ENCODE measurements around the gene ADTRP. TPM values are rescaled to one million over a fixed set of nuclear protein-coding genes. Genes with fewer than 3 reads are reported as not detected.

ADTRP gene
- total and polyA plus RNA-seq, 8 donors: 0.65 to 11.4 (median 1.4) TPM

DNA sequence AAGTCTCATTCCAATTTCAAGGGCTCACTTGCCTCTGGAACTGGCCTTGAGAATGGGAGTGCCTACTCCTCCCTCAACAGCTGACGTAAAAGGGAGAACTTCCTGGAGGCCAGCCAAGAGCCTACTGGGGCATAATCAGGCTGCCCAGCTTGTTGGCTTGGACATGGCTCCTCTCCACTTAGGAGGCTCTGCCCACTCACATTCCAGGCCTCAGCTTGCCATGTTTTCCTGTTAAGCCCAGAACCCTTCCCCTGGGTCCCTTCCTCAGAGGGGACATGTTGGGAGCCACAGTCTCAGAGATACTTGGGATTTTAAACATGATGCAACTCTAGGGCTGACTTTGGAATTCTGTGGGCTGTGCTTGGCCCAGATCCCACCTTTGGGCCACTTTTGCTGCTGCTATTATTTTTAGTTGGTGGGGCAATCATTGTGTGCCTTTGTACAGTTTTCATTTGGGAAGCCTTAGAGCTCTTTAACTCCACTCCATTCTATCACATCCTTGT is 31.5 kb upstream of the ADTRP start:
- DNase-seq: peak in 2 of 4 donors; percentile 73 to 86
- intact Hi-C loops (cut with DNase I): no loop called here
- Histone ChIP-seq H3K27me3 (no peaks in the 10 kb centered on the region), H3K36me3 (no peaks in the 10 kb centered on the region), H3K4me1 (peaks cover 0 to 15% of the 10 kb centered on the region in 2 donors), H3K9me3 (no peaks in the 10 kb centered on the region), H3K4me3 (no peak overlapping the region), H3K27ac (peak overlapping the region; percentile 62 to 78)
- peak; percentile 85 for ATAC-seq
- TF ChIP-seq, protein P1, sequence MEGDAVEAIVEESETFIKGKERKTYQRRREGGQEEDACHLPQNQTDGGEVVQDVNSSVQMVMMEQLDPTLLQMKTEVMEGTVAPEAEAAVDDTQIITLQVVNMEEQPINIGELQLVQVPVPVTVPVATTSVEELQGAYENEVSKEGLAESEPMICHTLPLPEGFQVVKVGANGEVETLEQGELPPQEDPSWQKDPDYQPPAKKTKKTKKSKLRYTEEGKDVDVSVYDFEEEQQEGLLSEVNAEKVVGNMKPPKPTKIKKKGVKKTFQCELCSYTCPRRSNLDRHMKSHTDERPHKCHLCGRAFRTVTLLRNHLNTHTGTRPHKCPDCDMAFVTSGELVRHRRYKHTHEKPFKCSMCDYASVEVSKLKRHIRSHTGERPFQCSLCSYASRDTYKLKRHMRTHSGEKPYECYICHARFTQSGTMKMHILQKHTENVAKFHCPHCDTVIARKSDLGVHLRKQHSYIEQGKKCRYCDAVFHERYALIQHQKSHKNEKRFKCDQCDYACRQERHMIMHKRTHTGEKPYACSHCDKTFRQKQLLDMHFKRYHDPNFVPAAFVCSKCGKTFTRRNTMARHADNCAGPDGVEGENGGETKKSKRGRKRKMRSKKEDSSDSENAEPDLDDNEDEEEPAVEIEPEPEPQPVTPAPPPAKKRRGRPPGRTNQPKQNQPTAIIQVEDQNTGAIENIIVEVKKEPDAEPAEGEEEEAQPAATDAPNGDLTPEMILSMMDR (IDR thresholded peaks at IDR 0.05): no peak

DNA sequence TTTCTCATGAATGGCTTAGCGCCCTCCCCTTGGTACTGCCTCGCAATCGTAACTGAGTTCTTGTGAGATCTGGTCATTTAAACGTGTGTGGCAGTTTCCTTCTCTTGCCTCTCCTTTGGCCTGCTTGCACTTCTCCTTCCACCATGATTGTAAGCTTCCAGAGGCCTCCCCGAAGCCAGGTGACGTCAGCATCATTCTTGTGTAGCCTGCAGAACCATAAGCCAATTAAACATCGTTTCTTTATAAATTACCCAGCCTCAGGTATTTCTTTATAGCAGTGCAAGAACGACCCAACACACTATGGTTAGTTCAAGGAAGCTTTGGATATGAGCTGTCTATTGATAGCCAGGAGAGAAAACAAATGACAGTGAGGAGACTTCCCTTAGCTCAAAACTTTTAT is 29.5 kb upstream of the ADTRP start:
- TF ChIP-seq, protein P1 (IDR thresholded peaks at IDR 0.05): no peak
- DNase-seq: no peak
- no peaks in the 10 kb centered on the region for H3K27me3 ChIP-seq
- no peak overlapping the region for H3K4me3 ChIP-seq
- intact Hi-C loops (cut with DNase I): no loop called here
- H3K4me1 ChIP-seq: peaks cover 0 to 15% of the 10 kb centered on the region in 2 donors
- H3K27ac ChIP-seq: no peak overlapping the region
- no peaks in the 10 kb centered on the region for H3K36me3 ChIP-seq
- no peaks in the 10 kb centered on the region for H3K9me3 ChIP-seq
- ATAC-seq: no peak

DNA sequence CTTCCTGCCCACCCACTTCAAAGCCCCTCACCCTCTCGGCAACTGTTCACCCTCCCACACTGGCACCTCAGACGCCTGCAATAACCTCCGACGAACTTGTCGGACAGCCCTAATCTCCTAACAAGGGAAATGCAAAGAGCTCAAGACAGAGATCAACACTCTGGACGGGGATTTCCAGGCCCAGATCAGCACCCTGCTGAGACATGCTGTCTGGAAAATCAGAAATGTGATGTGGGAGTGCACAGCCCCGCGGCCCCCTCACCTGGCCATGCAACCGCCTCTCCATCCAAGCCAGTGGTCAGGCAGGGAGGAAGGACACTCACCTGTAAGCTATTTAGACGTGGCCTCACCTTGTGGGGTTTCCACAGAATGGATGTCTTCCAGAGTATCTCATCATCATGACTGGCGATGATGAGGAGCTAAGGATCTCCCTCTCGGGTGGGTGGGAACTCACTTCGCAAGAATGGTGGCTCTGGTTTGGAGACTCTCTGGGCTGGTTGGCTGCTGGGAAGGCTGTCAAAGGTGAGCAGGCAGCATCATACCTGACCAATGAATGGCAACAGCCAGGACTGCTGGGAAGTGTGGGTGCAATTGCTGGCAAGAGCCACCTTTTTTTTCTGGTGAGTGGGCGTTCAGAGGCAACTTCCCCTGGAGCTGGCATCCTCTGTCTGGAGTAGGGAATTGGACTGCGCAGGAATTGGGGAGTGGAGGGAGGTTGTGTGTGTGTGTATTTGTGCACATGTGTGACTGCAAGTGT is 28.1 kb upstream of the ADTRP start:
- H3K4me1 ChIP-seq: peaks cover 0 to 15% of the 10 kb centered on the region in 2 donors
- intact Hi-C loops (cut with DNase I): no loop called here
- H3K27me3 ChIP-seq: no peaks in the 10 kb centered on the region
- no peak overlapping the region for H3K27ac ChIP-seq
- DNase-seq (no peak), ATAC-seq (no peak)
- H3K9me3 ChIP-seq: no peaks in the 10 kb centered on the region
- no peak overlapping the region for H3K4me3 ChIP-seq
- TF ChIP-seq, protein P1 (IDR thresholded peaks at IDR 0.05): no peak
- H3K36me3 ChIP-seq: no peaks in the 10 kb centered on the region

DNA sequence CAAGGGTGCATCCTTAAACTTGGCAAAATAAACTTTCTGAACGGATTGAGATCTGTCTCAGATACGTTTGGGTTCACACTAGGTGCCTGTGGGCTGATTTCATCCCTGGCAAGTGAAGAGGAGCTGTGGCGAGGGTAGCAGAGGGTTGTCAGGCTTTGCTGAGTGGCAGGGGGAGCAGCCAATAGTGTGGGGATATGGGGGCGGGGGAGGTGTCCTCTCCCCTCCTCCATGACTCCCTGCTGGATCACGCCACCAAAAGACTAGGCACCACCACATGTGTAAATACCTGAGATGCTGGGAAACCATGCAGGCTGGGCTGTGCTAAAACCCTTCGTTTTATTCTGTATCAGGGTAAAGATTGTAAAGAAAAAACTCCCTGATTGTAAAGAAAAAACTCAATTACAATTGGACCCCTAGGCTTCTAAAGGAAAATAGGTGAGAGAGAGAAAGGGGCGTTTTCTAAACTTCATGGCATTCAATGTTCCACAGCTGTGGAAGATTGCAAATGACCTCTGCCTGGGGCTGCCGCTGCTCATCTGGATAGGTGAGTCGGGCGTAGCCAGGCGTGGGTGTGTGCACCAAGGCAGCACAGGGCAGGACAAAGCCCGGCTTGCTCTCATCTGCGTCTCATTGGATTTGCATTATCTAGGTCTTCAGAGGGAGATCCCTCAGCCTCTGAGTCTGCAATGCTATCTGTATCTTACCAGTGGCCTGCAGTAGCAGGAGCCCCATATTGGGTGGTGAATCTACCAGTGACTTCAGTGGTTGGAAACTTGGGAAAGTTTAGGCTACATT is 26.9 kb upstream of the ADTRP start:
- intact Hi-C loops (cut with DNase I): no loop called here
- no peak for ATAC-seq
- TF ChIP-seq, protein P1 (IDR thresholded peaks at IDR 0.05): no peak

DNA sequence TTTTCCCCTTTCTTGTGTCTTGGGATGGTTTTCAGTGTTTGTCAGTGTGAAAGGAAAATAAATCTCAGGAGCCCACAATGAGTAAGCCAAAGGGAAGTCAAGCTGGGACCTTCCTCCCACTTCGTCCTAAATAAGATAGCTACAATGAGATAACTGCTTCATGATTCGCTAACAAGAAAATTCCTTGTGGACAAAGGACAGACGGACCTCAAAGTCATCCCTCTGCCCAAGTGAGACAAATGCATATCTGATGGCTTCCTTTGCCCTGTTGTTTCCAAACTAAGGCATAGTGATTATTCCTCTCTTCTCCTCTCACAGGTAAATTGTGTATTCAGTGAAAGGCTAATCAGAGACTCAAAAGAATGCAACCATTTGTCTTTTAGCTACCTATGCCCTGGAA is 26.1 kb upstream of the ADTRP start:
- intact Hi-C loops (cut with DNase I): no loop called here
- ATAC-seq: no peak

More for the DNA sequence above, 26.9 kb upstream of the ADTRP start:
- H3K36me3 ChIP-seq: no peaks in the 10 kb centered on the region
- H3K27ac ChIP-seq: no peak overlapping the region
- no peak for DNase-seq
- peaks cover 0 to 7% of the 10 kb centered on the region in 2 donors for H3K4me1 ChIP-seq
- H3K27me3 ChIP-seq: no peaks in the 10 kb centered on the region
- no peak overlapping the region for H3K4me3 ChIP-seq
- H3K9me3 ChIP-seq: no peaks in the 10 kb centered on the region

More for the DNA sequence above, 26.1 kb upstream of the ADTRP start:
- DNase-seq: no peak
- Histone ChIP-seq H3K9me3 (no peaks in the 10 kb centered on the region), H3K27me3 (no peaks in the 10 kb centered on the region), H3K36me3 (no peaks in the 10 kb centered on the region), H3K4me3 (no peak overlapping the region), H3K27ac (no peak overlapping the region), H3K4me1 (peaks cover 0 to 2% of the 10 kb centered on the region in 2 donors)
- TF ChIP-seq, protein P1 (IDR thresholded peaks at IDR 0.05): no peak
